Coronary artery (tissue), 2 donors: ENCODE data around the gene PRDX6.

Experiments
- DNase-seq: peaks from one replicate; pipeline ENCODE4 v3.0.0-alpha.2; 2017; ENCODE audit warnings: low spot score
- H3K27ac ChIP-seq, 2 donors: fragments of 200-600 bp; sonication (generic); one replicate each; pipeline ENCODE4 v1.5.1; 2016 to 2019
- H3K4me3 ChIP-seq: fragments of 200-600 bp; sonication (generic); 2 replicates; pipeline ENCODE4 v1.5.1; 2016; ENCODE audit warnings: mild to moderate bottlenecking, moderate library complexity
- CTCF ChIP-seq: fragments of 200-600 bp; sonication (generic); IDR thresholded peaks from one replicate; pipeline ENCODE4 v1.5.1; 2019; ENCODE audit warnings: antibody characterized with exemption

PRDX6 gene

GRCh38 chr1:173477286-173478093 is at the start of gene PRDX6:
Gene PRDX6 (plus strand): TSS chr1:173477335. CDS start chr1:173477398, 63 bp downstream.
- peak within 1 kb of the TSS; percentile 79 for H3K4me3 ChIP-seq
- H3K27ac ChIP-seq, result peak within 1 kb of the TSS; percentile 96 to 99
- no peak for TF ChIP-seq CTCF
- peak; percentile 94 for DNase-seq

GRCh38 chr1:173429471-173430402 is 47.4 kb upstream of the PRDX6 start:
- Histone ChIP-seq H3K27ac (peak overlapping the region; percentile 73 to 92), H3K4me3 (peak overlapping the region; percentile 56)
- peak; percentile 92 for DNase-seq
- peak; percentile 27 for TF ChIP-seq CTCF

- Histone ChIP-seq H3K27ac (peak overlapping the region; percentile 73 to 92), H3K4me3 (no peak overlapping the region)
- TF ChIP-seq CTCF, result no peak
- DNase-seq, result no peak
These were observed 46.3 kb upstream of the PRDX6 start for GRCh38 chr1:173430677-173431303.

GRCh38 chr1:173431304-173432045 is 45.7 kb upstream of the PRDX6 start:
- TF ChIP-seq CTCF, result peak; percentile 91
- Histone ChIP-seq H3K27ac (no peak overlapping the region), H3K4me3 (no peak overlapping the region)
- DNase-seq, result peak; percentile 83

- DNase-seq, result no peak
- no peak overlapping the region for H3K4me3 ChIP-seq
- H3K27ac ChIP-seq, result no peak overlapping the region
- no peak for TF ChIP-seq CTCF
These were observed 44.8 kb upstream of the PRDX6 start for GRCh38 chr1:173432331-173432730.

- Histone ChIP-seq H3K4me3 (no peak overlapping the region), H3K27ac (no peak overlapping the region)
- no peak for TF ChIP-seq CTCF
- no peak for DNase-seq
These were observed 43.3 kb upstream of the PRDX6 start for GRCh38 chr1:173433751-173434326.
